GM19452 (cell line): ENCODE data around the gene TMEM25.
"Not testable (repeated sequence)": the region's sequence is repeated elsewhere in the genome, so short reads cannot be mapped to it uniquely, and the experiment has no call there.

Source experiments
- ATAC-seq: cut with Tn5 transposase; IDR thresholded peaks from one replicate; pipeline ENCODE4 v1.9.1; 2021; ENCODE audit not compliant: unreplicated experiment

TMEM25 gene

GRCh38 chr11:118577995-118578394, 47.0 kb downstream of the TMEM25 start:
- ATAC-seq: not testable (repeated sequence)

- no peak for ATAC-seq
Observed at GRCh38 chr11:118581057-118581456, 50.1 kb downstream of the TMEM25 start.
